Iris pigment epithelial cell (primary cell): ENCODE data around the gene SSBP3.
"Not testable (repeated sequence)": the region's sequence is repeated elsewhere in the genome, so short reads cannot be mapped to it uniquely, and the experiment has no call there.

Source experiments
- DNase-seq: peaks from one replicate; pipeline ENCODE4 v3.0.0-alpha.2; 2011; ENCODE audit warnings: low read depth

SSBP3 gene

DNA sequence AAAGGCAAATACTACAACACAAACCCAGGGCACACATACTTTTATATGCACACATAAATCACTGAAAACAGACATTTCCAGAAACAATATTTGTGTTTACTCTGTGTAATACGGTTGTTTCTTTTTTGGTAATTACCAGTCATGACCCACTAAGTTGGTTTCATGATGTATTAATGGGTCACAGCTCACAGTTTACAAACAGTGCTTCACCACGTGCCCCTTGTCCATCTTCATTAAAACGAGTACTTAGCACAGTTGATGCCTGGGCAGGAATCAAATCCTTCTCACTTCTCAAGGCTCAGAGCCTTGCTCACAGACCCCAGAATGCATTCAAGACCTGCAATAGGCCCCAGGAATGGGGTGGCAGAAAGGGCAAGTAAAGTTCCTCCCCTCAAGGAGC lies 13.8 kb downstream of the SSBP3 start:
- DNase-seq = no peak

DNA sequence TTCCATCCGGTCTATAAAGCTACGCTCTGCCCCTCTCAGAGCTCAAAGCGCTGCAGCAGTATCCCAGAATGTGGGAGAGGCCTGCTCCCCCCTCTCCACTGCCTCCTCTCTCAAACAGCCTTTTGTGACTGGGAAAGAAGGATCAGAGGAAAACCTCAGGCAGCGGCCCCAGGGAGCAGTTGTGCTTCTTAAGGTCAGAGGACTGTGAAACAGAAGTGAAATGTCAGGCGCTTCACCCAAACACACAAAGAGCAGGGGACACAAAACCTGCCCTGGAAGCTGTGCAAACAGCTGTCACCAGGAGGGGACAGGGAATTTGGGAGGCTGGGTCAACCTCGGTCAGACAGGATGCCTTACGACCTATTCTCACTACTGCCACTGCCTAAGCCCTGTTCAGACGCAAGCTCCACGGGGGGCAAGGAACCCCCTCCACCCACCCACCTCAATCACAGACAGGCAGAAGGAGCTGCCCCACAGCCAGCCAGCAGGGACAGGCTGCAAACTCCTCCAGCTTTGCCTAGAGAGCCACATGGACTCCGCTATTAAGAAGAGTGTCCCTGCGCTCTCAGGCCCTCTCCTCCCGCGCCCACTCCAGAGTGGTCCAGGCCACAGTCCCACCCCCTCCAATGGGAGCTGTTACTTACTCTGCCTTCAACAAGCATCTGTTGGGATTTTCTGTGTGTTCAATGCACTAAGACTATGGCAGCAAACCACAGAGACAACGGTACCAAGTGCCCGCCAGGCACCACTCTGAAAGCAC lies 14.6 kb downstream of the SSBP3 start:
- no peak for DNase-seq

DNA sequence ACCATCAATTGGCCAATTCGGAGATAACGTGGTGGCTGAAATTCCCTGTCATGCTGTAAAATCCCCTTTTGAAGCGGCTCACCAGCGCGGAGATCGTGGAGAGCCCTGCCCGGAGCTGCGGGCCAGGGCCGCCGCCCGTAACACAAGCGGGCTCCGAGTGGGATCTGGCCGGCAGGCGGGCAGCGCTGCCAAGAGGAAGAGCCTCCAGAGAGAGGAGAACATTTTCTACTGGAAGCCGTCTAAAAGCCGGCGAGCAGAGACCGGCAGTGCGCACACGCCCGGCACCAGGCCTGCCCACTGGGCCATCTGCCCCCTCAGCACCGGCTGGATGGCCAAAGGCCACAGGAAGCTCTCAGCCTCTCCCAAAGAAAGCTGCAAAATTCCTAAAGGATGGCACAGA lies 15.5 kb downstream of the SSBP3 start:
- no peak for DNase-seq

DNA sequence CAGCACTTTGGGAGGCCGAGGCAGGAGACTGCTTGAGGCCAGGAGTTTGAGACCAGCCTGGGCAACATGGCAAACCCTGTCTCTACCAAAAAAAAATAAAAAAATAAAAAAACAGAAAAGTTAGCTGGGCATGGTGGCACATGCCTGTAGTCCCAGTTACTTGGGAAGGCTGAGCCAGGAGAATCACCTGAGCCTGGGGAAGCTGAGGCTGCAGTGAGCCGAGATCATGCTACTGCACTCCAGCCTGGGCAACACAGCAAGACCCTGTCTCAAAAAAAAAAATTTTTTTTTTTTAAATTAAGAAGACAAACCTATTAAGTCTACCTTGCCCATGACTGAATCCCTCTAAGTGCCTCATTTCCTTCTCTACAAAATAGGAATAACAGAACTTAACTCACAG lies 16.6 kb downstream of the SSBP3 start:
- not testable (repeated sequence) for DNase-seq

DNA sequence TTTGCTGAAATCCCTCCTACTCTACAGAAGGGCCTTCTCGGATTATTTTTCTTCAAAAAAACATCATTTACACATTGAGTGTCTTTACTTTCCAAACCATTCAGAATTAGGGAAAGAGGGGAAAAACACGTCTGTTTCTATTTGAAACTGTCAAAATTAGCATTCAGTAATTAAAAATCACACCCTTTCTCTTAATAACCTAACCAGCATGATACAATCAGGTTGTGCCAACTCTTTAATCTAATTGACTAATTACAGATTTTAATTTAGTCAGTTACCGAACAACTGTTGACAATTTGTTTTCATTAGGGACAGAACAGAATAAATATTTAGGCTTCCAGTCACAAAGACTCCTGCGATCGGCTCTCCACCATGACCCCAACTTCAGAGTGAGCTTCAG lies 18.8 kb downstream of the SSBP3 start:
- DNase-seq = no peak

DNA sequence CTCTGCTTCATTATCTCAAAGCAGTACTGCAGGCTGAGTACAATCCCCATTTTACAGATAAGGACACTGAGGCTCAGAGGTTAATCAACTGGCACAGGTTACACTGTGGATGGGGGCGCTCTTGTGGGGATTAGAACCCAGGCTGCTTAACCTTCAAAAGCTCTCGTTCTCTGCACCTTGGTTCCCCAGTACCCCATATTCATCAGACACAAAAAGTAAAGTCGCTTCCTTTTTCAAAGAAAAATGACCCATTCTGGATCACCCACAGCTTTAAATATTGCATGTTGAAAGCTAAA lies 20.5 kb downstream of the SSBP3 start:
- DNase-seq = no peak

DNA sequence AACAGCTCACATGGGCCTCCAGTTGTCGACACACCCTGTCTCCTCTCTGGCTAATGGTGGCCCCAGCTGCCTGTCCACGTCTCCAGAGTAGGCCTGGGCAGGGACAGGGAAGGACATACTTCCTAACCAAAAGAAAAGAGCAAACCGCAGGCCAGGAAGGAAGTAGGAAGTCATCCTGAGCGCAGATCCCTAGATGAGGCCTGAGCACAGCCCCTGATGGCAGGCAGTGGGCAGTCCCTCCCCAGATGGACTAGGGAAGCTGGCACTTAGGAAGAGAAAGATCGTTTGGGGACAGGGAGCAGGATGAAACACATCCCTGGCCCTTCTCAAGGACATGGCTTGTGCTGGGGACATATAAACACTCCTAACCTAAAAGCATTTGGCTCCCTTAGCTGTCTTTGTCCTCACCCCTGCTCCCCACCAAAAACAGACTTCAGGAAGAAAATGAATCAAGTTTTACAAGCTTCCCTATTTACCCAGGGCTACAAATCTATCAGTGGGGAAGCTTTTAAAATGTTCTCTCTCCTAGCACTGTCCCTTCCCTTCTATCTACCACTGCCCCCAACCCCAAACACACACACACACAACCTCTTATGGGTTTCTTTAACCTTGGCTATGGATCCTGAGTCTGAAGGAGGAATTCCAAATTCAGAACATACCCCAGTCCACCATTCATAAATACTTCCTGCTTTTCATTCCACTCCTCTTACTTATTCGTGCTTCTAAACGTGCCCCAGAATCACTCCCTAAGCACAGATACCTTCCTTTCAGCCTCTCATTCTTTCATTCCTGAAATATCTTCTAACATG lies 21.1 kb downstream of the SSBP3 start:
- peak; percentile 64 for DNase-seq

DNA sequence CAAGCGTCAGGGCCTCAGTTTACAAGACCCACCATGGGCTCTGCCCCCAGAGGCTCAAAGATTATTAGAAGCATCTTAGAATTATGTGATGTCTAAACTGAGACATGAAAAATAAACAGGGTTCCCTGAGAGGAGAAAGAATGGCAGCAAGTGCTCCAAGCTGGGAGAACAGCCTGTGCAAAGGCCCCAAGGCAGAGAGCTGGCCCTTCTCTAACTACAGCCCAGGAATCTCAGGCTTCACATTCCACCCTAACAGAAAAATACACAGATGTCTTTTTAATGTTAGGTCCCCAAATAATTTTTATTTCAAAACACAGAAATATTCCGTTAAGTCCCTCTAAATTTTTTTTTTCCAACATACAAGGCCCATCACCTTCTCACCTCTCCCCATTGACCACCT lies 21.7 kb downstream of the SSBP3 start:
- DNase-seq = no peak

DNA sequence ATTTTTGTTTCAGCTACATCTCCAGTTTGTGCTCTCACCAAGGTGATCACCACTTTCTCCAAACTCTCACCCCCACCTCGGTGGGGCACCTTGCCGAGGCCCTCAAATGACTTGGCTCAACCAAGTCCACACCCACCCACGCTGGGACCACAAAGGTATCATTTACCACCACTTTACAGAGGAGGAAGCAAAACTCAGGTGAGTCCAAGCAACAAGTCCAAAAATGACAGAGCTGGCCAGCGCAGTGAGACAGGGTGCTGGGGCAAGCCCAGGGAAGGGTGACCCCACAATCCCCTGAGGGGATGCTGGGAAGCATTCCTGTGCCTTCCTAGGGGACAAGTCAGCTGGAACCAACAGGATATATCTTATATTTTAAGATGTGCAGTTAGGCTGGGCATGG lies 24.7 kb downstream of the SSBP3 start:
- DNase-seq = no peak

DNA sequence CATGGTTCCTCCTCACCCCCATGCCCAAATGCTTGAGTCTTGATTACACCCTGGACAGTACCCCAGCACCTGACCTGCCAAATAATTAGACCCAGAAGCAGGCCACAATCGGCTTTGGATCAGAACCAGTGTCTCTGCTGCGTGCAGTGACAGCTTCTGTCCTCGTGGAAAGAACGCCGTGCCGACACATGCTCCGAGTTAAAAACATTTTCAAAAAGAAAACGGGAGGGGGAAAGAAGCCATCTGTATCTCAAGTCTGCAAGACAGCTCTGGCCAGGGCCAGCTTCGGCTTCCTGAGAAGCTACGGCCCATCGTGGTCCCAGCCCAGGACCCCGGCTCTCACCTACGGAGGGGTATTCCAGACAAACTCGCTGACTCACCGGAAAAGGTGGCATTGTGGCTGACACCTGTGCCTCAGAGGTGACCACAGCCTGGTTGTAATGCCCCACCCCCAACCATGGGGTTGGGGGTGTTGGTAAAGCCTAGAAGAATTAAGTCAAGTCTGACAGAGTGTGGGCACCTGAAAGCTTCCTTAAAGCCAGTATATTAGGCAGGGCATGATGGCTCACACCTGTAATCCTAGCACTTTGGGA lies 25.8 kb downstream of the SSBP3 start:
- no peak for DNase-seq

DNA sequence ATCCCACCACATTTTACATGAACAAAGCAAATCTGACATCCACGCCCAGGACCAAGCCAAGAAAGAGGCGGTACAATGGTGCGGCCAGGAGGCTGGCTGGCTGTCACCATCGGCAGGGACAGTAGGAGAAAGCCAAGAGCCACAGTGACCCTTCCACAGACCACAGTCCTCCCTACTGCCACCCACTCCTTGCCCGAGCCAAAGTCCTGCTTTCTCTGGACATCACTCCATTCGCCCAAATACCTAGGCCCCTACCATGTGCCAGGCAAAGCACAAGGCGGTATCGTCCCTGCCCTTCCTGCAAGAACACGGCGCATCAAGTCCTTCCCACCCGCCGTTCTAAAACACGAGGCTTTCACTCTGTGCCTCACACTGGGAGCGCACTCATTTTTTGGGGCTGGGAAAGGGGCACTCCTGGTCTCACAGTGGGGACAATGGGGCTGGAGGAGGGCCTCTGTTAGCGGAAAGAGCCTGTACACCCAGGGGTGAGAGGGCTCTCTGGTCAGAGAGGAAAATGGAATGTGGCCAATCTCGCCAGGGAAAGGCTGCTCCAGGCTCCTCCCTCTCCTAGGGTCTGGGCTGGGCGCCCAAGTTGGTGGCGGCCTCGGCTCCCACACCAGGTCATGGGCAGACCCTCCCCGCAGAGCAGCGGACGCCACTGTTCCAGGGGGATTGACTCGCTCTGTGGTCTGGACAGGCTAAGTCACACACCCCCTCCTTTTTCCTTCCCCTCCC lies 26.5 kb downstream of the SSBP3 start:
- no peak for DNase-seq

DNA sequence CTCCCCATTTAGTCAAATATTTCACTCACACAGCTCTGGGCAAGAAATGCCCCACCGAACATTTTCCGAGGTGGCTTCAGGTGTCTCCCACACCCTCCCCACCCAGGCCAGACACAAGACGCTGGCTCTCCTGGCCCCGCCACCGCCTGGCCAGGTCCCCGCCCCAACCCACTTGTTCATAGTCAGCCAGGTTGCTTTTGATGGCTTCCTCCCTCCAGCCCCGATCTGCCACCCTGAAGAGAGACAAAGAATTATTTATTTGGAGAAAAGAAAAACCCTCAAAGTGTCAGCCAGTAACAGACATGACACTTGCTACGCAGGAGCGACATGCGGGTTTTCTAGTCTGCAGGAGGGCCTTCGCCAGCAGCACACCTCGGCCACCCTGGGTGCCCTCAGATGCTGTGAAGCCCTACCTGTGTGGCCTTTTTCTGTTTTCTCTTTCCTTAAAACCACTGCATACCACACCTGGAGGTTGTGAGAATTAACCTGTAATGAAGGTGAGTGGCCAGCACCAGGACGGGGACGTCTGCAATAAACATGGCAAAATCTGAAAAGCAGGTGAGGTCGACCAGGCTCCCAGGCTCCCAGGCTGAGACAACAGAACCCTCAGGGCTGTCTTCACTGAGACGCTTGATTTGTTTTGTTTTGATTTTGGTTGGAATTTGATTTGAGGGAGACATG lies 27.2 kb downstream of the SSBP3 start:
- no peak for DNase-seq

DNA sequence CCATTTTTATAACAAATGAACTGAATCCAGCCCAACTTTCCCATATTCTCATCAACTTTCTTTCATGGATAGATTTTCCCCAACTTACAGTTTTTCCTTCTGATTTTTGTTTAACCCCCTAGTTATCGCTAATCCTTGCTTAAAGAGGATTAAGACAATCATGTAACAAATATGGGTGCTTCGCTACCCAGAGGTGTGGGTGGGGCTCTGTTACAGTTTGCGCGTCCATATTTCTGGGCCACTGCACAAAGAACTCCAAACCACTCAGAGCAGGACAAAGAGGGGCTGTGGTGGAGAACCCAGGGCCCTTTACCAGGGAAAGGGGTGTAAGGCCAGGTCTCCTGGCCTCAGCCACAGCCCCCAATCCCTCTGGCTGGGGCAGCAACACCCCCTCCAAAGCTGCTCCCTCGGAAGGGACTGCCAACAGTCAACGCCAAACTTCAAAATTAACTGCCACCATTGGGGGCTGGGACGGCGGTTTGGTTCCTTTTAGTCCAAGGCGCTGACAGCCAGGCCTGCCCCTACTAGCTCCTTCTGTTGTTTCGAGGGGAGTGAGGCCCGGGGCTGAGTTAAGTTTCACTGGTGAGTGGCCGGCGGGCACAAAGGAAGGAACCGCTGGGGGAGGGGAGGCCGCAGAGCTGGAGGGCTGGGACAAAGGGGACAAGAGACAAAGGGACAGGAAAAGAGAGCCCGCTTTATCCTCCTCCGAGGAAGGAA lies 27.9 kb downstream of the SSBP3 start:
- DNase-seq = no peak

DNA sequence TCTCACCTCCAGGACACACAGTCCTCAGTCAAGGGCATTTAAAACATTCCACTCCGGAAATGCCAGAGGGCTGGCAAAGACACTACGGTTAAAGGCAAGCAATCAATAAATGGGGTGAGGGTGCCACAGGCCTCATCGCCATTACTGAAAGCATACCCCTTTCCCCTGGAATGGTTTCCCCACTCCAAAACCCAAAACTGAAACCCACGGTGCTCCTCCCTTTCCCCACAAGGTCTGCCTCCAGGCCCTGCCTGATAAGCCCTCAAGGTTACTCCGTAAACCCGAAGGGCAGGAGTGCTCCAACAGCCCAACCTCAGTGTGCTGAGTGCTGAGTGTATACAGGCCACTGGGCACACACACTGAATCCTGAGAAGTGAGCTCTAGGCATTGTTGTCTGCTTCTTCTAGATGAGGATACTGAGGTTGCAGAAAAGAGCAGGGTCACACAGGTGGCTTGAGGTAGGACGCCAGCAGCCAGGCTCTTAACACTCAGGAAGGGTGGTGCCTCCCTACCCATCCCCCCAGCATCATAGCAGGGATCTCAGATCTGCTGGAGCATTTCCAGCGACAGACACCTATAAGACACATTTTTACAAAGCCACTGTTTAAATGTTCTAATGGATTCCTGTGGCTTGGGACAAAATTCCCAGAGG lies 29.0 kb downstream of the SSBP3 start:
- no peak for DNase-seq

DNA sequence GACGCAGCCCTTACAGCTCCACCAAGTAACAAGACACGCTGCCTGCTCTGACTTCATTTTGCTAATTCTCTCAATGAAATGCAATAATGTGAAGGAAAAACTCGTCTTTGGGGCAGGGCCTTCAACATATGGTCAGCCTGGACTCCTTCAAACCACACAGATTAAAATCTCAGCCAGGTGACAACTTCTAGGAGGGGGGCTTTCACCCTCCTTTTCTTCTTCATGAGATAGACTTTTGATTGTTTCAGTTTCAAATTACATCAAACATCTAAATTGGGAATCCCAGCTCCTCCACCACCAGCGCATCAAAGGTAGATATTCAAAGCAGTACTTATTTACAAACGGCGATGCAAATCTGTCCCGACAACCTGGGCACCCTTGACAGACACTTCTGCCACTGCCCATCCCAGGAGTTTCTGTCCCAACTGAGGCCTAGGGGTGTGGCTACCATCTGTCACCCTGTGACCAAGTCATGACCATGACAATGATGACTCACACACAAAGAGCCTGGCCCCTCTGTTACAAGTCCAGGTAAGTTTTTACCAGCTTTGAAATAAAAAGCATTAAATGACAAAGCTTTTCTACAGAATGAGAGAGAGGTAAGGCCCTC lies 29.7 kb downstream of the SSBP3 start:
- no peak for DNase-seq

DNA sequence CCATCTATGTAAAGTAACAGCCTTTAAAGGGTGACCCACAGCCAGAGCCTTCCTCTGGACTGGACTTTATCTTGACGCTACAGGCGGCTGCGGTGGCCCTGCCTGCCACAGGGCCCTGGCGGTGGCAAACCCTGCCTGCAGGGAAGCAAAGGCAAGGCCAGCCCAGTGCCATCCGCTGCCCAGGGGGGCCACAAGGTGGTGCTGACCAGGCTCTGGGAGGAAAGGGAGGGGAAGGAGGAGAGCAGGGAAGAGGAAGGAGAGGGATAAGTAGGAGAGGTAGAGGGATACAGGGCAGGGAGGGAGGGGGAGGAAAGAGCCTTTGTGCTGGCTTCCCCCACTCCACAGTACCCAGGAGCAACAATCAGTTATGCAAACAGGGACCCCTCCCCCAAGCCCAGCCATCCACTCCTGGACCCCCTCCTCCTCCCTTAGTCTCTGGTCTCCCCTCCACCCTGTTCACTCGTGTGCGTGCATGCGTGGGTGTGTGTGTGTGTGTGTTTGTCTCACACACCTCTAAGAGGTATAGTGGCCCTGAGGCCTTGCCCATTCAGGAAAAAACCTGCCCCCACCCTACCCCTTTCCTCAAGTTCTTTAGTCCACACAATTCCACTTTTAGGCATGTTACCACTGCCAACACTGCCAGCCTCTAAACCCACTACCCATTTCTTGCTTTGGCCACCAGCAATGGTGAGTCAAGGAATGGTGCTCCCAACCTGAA lies 30.3 kb downstream of the SSBP3 start:
- no peak for DNase-seq

DNA sequence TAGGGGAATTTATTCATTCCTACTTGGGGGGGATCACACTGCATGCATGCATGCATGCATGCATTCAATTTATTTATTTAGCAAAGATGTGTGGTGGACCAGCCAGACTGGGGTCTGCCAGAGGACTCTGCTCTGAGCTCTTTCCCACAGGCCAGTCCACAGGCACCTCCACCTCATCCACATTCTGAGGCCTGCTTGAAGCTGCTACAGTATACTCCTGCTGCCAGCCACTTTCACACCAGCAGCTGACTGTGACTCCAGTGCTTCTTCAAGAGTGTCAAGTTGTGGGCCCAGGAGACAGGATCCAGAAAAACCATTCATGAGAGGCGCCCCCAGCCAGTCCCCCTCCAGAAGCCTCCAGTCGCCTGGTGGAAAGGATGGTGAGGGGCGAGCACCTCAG lies 30.9 kb downstream of the SSBP3 start:
- DNase-seq = no peak

DNA sequence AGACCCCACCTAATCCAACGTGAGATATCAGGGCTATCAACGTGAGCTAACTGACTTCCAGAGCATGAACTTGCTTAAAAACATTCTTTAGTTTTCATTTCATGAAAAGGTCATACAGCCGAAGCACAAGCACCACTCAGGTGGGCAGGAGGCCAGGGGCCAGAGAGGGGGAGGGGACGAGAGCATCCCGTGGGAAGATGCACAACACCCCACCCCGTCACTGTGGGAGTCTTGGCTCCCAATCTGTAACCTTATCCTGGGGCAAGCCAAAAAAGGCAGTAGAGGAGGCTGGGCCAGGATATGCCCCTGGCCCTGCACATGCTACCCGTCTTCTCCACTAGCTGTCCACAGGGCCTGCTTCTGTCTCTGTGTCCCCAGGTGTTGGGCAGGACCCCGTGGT lies 31.4 kb downstream of the SSBP3 start:
- DNase-seq = no peak

DNA sequence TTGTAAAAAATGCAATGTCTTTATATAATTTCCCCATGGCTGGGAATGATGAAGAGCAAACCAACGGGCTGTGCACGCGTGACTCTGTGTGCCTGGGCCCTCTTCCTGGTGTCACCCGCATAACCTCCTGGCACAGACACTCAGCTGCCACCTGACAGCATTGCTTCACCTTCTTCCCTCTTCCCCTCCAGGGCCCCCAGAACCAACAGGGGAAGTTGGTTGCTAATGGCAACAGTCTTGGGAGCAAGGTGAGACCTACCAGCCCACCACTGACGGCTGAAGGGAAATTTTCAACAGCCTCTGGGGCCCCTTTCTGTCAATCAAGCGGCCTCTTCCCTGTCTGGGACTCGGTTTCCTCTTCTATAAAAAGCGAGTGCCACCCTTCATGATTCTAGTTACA lies 33.2 kb downstream of the SSBP3 start:
- DNase-seq = no peak

DNA sequence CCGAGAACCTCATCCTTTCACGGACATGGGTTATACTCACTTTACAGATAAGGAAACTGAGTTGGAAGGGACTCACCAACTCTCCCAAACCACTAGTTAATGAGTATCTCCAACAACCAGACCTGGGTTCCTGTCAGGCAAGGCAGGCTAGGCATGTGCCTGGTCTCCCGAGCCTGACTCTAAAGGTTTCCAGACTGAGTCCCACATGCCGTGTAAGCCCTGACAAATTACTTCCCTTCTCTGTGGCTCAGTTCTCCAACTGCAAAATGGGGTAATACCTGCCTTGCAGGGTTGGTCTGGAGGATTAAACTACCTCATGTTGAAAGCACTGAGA lies 34.3 kb downstream of the SSBP3 start:
- DNase-seq = no peak
